ENCODE measurements around the gene ARL5C.

- TF ChIP-seq GATA3 (IDR thresholded peaks at IDR 0.05; ENCODE audit: low read depth, low read length) (no peak), GATA2 (IDR thresholded peaks at IDR 0.05; ENCODE audit: low read depth, low read length) (no peak)
These were observed 22.3 kb downstream of the ARL5C start for GRCh38 chr17:39143552-39144093.

Data from SH-SY5Y (cell line).